GM19455 (cell line): ENCODE results near the gene CTDSP1.

Experiments used
- ATAC-seq: cut with Tn5 transposase; IDR thresholded peaks from one replicate; pipeline ENCODE4 v1.9.1; 2021; ENCODE audit not compliant: unreplicated experiment

CTDSP1 gene, protein sequence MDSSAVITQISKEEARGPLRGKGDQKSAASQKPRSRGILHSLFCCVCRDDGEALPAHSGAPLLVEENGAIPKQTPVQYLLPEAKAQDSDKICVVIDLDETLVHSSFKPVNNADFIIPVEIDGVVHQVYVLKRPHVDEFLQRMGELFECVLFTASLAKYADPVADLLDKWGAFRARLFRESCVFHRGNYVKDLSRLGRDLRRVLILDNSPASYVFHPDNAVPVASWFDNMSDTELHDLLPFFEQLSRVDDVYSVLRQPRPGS

GRCh38 chr2:218399391-218400166, at the start of gene CTDSP1:
Gene CTDSP1 (plus strand): TSS chr2:218399868. CDS start chr2:218400091, 223 bp downstream.
- peak; percentile 38 for ATAC-seq

GRCh38 chr2:218354045-218354444, 45.6 kb upstream of the CTDSP1 start:
- ATAC-seq, result no peak

DNA sequence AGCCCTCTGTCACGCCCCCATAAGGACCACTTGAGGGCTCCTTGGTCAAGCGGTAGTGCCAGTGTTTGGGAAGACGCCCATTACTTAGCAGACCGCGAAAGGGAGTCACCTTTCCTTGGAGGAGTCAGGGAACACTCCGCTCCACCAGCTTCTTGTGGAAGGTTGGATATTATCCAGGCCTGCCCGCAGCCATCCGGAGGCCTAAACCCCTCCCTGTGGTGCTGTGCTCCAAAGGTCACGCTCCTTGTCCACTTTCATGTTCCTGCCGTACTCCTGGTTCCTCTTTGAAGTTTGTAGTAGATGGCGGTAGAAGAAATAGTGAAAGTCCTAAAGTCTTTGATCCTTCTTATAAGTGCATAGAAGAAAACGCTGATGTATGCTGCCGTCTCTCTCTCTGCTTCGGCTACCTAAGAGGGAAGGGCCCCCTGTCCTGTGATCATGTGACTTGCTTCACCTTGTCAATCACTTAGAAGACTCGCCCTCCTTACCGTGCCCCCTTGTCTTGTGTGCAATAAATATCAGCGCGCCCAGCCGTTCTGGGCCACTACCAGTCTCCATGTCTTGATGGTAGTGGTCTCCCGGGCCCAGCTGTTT, 44.7 kb upstream of the CTDSP1 start:
- no peak for ATAC-seq

- ATAC-seq, result no peak
Observed at GRCh38 chr2:218357236-218358177, 42.2 kb upstream of the CTDSP1 start.

GRCh38 chr2:218360453-218360852, 39.2 kb upstream of the CTDSP1 start:
- ATAC-seq, result no peak

DNA sequence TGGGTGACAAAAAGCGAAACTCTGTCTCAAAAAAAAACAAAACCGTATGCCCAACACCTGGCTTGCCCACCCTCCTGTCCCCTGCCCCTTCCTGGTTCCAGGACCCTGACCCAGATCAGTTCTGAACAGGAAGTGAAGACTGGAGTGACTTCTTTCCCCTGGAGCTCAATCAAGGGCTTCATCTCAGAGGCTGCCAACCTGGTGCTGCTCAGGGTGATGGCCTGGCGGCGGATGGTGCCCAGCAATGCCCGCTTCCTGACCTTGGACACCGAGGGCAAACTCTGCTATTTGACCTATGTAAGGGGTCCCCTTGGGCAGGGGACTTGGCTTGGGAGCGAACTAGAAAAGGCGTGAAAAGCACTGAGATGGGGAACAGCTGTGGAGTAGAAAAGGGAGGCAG, 37.1 kb upstream of the CTDSP1 start:
- no peak for ATAC-seq

GRCh38 chr2:218363736-218364135, 35.9 kb upstream of the CTDSP1 start:
- ATAC-seq, result no peak

- ATAC-seq, result no peak
Observed at GRCh38 chr2:218364196-218364595, 35.5 kb upstream of the CTDSP1 start.

GRCh38 chr2:218366621-218367414, 32.9 kb upstream of the CTDSP1 start:
- ATAC-seq, result no peak

DNA sequence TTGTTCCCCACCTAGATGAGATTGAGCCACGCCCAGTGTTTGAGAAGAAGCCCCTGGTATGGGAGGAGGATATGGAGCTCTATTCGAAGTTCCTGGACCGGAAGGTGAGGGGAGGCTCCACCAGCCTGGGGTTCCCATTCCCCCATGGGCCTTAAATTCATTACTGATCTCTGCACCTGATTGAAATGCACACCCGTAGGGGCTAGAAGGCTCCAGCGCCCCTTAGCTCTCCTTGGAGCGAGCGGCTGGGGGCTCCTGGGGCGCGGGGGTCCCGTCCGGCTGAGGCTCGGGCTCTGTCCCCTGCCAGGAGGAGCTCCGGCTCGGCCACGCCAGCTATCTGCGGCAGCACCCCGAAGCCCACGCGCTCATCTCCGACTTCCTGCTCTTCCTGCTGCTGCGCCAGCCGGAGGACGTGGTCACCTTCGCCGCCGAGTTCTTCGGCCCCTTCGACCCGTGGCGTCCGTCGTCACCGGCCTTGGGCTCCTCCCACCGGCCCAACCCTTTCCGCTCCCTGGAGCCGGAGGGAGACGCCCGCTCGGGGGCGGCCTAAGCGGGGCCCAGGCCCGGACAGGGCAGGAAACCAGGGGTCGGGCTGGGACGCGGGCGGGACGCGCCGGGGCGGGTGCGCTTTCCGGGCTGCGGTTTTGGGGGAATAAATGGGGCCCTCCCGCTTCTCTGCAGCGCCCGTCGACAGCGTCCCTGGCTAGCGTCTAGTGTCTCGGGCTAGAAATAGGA, 32.1 kb upstream of the CTDSP1 start:
- ATAC-seq, result peak; percentile 90

DNA sequence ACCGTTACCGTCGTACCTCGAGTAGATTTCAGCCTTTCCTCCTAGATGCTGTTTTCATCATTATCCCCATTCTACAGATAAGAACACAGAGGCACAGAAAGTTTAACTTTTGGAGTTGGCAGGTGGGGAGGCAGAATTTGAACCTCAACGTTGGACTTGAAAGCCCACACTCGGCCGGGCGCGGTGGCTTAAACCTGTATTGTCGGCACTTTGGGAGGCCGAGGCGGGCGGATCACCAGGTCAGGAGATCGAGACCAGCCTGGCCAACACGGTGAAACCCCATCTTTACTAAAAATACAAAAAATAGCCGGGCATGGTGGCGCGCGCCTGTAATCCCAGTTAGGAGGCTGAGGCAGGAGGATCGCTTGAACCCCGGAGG, 31.5 kb upstream of the CTDSP1 start:
- no peak for ATAC-seq

DNA sequence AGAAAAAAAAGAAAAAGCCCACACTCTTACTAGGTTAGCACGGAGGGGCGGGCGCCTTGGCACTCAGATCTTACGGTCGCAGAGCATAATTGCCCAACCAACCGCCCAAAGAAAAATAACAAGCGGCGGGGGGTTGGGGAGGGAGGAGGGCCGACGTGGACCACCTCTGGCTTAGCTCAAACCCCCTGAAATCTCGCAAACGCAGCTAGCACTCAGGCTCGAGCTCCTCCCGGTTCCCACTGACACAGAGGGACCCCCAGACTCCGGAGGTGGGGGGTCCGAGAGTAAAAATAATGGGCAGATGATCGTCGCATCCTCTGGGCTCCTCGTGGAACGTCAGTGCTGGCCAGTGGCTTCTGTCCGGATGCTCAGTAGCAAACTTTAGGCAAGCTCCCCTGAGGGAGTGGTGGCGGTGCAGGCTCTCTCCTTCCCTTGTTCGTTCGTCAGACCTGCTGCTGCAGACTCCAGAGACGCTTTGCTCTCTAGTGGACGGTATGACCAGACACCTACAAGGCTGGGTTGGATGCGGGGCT, 31.0 kb upstream of the CTDSP1 start:
- no peak for ATAC-seq

GRCh38 chr2:218369330-218369729, 30.3 kb upstream of the CTDSP1 start:
- no peak for ATAC-seq

DNA sequence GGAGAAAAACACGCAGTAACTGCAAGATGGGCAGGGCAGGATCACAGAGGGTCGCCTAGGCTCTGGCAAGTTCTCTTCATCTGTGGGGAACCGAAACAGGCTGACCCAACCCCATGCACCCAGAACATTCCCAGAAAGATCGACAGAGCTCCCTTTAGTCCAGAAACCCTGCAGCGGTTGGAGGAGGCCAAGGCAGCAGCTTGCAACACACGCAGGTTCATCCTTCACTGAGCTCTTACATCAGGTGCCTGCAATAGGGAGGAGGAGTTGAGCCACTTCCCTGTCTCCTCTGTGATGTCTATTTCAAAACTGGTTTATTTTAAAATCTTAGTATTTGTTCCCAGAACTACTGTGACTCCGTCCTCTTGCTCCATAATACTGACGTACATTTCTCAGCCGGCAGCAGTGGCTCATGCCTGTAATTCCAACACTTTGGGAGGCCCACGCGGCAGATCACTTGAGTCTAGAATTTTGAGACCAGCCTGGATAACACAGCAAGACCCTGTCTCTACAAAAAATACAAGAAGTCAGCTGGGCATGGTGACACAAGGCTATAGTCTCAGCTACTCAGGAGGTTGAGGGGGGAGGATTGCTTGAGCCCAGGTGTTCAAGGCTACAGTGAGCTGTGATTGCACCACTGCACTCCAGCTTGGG, 29.1 kb upstream of the CTDSP1 start:
- no peak for ATAC-seq

GRCh38 chr2:218371983-218372350, 27.7 kb upstream of the CTDSP1 start:
- no peak for ATAC-seq

- no peak for ATAC-seq
Observed at GRCh38 chr2:218374795-218375194, 24.9 kb upstream of the CTDSP1 start.

- ATAC-seq, result no peak
Observed at GRCh38 chr2:218375212-218375611, 24.5 kb upstream of the CTDSP1 start.

GRCh38 chr2:218378053-218378452, 21.6 kb upstream of the CTDSP1 start:
- ATAC-seq, result no peak

DNA sequence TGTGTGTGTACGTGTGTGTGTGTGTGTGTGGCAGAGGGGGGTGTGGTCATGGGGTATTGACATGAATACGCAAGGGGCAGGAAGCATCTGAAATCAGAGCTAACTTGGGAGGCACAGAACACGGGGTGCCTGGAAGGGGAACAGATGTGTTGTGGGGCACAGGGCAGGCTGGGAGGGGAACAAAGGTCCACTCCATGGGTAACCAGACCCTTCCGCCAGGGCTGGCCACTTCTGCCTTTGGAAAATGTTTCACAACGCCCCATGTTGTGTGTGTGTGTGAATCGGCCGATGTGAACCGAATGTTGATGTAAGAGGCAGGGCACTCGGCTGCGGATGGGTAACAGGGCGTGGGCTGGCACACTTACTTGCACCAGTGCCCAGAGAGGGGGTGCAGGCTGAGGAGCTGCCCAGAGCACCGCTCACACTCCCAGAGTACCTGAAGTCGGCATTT, 17.7 kb upstream of the CTDSP1 start, which contains the start of gene SLC11A1:
TSS of gene SLC11A1 (plus strand) at position 358 of the 451 bp plus-strand sequence. CDS start 96 bp downstream, outside the sequence.
- no peak for ATAC-seq
